Activated CD4-positive, alpha-beta memory T cell treated with anti-CD3 and anti-CD28 coated beads for 36 hours (primary cell): ENCODE data around the gene OR10J4. TPM values are rescaled to one million over a fixed set of nuclear protein-coding genes. Genes with fewer than 3 reads are reported as not detected.

ENCODE experiments used
- CTCF ChIA-PET: fragments of 350-600 bp; sonication (Branson Sonifier 250); formaldehyde crosslinking; loops from one replicate; lab custom pipeline; 2021; ENCODE audit warnings: antibody characterized with exemption, inconsistent platforms; lab: Charles Lee
- POLR2A ChIA-PET: fragments of 350-600 bp; sonication (Branson Sonifier 250); formaldehyde crosslinking; loops from one replicate; lab custom pipeline; 2021; ENCODE audit warnings: antibody characterized with exemption; lab: Charles Lee
- DNase-seq: peaks from one replicate; pipeline ENCODE4 v3.0.0-alpha.2; 2020
- H3K27ac Mint-ChIP-seq: one replicate; pipeline ENCODE4 v1.8.0; 2021; ENCODE audit warnings: mixed read lengths
- H3K27me3 Mint-ChIP-seq: one replicate; pipeline ENCODE4 v1.8.0; 2021; ENCODE audit warnings: mixed read lengths
- H3K36me3 Mint-ChIP-seq: one replicate; pipeline ENCODE4 v1.8.0; 2021; ENCODE audit warnings: mixed read lengths
- H3K4me1 Mint-ChIP-seq: one replicate; pipeline ENCODE4 v1.8.0; 2021; ENCODE audit warnings: low read depth, mixed read lengths
- H3K4me3 Mint-ChIP-seq: one replicate; pipeline ENCODE4 v1.8.0; 2021; ENCODE audit warnings: mild to moderate bottlenecking, mixed read lengths
- H3K9me3 Mint-ChIP-seq: one replicate; pipeline ENCODE4 v1.8.0; 2021; ENCODE audit warnings: mixed read lengths
- intact Hi-C: fragments of 100-400 bp; cut with micrococcal nuclease; formaldehyde crosslinking; loops from one replicate; pipeline ENCODE4 v1.15.1; 2023
- total RNA-seq, 2 experiments: library from RNA; stranded (reverse); gene quantifications; one replicate each; pipeline ENCODE4 v1.2.3, GENCODE V29; 2021

Gene OR10J4
- not detected for total RNA-seq

DNA sequence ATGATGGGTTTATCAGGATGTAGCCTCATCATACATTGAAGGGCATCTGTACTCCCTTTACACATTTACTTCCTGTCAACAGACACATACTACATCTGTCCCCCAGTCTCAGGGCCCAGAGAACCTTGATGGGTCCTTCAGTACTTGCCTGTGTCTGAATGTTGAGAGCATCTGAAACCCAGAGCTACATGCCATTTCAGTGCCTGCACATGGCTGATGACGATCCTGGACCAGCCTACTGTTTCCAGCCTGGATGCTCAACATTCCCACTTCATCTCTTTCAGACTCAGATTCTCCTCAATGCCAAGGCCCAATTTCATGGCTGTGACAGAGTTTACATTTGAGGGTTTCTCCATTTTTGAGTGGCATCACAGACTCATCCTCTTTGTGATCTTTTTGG, at the start of gene OR10J4:
OR10J4 (plus strand) TSS at position 301 of the 400 bp plus-strand sequence.
- no peak within 1 kb of the TSS for H3K4me3 Mint-ChIP-seq
- H3K36me3 Mint-ChIP-seq = no peaks in the 10 kb centered on the region
- H3K27me3 Mint-ChIP-seq = peaks cover 2% of the 10 kb centered on the region
- no peaks in the 10 kb centered on the region for H3K4me1 Mint-ChIP-seq
- no peaks in the 10 kb centered on the region for H3K9me3 Mint-ChIP-seq
- intact Hi-C loops = no loop called here
- no peak within 1 kb of the TSS for H3K27ac Mint-ChIP-seq
- POLR2A ChIA-PET = no interaction called here
- DNase-seq = no peak
- CTCF ChIA-PET = no interaction called here

DNA sequence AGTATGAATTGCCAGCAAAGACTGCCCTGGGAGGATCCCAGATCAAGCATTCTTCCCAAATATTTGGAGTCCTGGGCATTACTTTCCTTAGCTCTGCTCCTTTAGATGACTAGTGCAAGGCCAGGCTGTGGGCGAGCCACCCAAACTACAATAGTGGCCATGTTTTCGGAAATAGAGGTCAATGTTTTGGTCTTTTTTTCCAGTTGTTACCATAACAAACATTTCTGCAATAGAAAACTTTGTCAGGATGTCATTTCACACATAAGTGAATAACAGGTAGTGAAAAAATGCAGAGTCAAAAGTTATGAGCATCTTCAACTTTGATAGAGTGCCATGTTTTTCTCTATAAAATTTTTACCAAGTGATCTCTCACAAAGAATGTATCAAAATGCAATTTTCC, 25.2 kb upstream of the OR10J4 start:
- no peaks in the 10 kb centered on the region for H3K4me1 Mint-ChIP-seq
- no peak overlapping the region for H3K4me3 Mint-ChIP-seq
- ChIA-PET CTCF (no interaction called here), POLR2A (no interaction called here)
- H3K27me3 Mint-ChIP-seq = no peaks in the 10 kb centered on the region
- DNase-seq = no peak
- no peaks in the 10 kb centered on the region for H3K36me3 Mint-ChIP-seq
- H3K27ac Mint-ChIP-seq = no peak overlapping the region
- H3K9me3 Mint-ChIP-seq = no peaks in the 10 kb centered on the region
- intact Hi-C loops = no loop called here

DNA sequence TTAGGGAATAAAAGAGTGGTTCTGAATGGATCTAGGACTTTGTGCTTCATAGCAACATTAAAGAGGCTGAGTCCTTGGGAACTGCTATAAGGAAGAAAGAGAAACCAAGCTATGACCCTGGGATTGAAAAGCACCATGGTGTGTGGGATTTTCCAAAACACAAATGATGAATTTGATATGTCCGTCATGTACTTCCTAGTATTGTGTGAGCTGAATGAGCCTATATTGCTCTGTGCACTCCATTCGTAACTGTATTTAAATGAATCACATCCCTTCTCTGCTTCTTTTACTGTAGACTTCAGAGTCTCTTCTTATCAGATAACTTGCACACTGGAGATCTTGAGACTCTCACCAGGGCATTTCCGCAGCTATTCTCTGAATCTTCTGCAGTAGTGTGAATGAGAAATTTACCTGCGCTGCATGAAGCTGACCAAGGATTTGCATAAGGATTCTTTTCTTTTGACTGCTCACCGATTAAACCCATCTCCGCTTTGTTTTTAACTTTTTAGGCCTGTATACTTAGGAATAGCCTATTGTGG, 23.1 kb upstream of the OR10J4 start:
- peaks cover 2% of the 10 kb centered on the region for H3K9me3 Mint-ChIP-seq

DNA sequence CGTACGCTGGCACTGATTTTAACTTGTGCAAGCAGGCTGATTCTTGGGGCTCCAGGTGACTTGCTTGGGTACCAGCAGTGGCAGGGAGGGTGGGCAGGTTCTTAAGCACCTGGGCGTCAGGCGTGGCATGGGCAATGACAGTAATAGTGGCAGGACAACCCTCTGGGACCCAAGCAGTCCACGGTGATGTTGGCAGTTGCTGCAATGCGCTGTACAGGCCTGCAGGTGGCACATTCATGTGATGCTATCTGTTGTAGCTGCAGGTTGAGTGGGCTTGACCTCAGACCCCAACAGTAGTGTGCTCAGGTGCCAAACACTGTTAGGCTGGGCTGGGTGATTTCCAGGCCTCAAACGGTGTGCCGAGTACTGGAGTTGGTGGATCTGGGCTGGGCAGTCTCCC, 10.2 kb upstream of the OR10J4 start:
- ChIA-PET POLR2A (no interaction called here), CTCF (no interaction called here)
- intact Hi-C loops = no loop called here
- peaks cover 3% of the 10 kb centered on the region for H3K36me3 Mint-ChIP-seq
- H3K4me1 Mint-ChIP-seq = no peaks in the 10 kb centered on the region
- H3K27ac Mint-ChIP-seq = no peak overlapping the region
- H3K27me3 Mint-ChIP-seq = peaks cover 5% of the 10 kb centered on the region
- H3K9me3 Mint-ChIP-seq = peaks cover 24% of the 10 kb centered on the region
- no peak for DNase-seq
- no peak overlapping the region for H3K4me3 Mint-ChIP-seq

More for the DNA sequence above, 23.1 kb upstream of the OR10J4 start:
- Mint-ChIP-seq H3K36me3 (no peaks in the 10 kb centered on the region), H3K4me3 (no peak overlapping the region), H3K4me1 (no peaks in the 10 kb centered on the region), H3K27ac (no peak overlapping the region), H3K27me3 (no peaks in the 10 kb centered on the region)
- ChIA-PET POLR2A (no interaction called here), CTCF (no interaction called here)
- intact Hi-C loops = no loop called here
- no peak for DNase-seq

DNA sequence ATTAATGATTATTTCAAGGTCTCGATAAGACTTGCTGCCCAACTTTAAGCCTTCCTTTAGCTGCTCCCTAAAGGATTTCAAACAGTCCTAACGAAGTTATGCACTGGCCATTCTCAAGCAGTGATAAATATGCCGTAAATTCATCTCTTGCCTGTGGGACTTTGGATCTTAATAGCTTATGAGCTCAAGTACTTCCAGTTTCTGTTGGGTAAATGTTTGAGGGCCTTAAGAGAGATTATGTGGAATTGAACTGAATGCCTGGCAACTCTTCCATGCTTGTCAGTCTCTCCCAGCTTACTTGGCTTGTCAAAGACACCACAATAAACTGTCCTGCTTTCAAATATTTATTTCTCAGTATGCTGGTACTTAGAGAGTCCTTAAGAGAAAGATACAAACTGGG, 3.5 kb upstream of the OR10J4 start:
- no peak overlapping the region for H3K27ac Mint-ChIP-seq
- intact Hi-C loops = no loop called here

DNA sequence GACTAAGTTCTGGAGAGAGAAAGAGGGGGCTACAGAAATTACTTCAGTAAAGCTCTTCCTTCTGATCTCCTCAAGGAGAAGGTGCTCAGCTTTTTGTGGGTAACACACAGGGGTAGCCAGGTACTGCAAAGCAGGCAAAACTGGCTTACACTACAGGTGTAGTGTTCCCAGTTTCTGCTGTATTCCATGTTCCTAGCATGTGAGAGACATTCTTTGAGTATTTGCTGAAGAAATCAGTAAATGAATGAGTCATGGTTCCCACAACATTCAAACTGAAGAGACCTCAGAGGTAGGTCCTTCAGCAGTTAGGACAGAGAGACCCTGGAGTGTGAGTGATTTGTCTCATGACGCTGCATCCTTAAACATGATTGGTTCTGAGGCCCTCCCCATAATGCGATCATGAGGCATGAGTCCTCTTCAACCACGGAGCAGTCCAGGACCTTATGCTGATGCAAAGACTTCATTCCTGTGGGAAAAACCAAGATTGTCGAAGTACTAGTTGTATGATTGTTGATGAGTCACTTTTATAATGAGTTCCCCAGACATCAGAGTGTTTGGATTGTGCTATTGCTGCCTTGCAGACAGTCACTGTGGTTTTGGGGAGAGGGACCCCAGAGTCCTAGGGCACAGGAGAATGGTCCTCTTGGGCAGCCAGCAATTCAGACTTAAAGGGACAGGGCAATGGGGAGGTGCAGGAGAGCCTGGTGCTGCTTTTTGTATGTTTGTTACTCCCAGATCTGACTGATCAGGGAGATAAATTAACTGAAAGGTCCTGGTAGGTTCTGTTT, 2.7 kb upstream of the OR10J4 start:
- H3K4me3 Mint-ChIP-seq = no peak overlapping the region
- ChIA-PET CTCF (no interaction called here), POLR2A (no interaction called here)
- no peaks in the 10 kb centered on the region for H3K4me1 Mint-ChIP-seq
- H3K36me3 Mint-ChIP-seq = no peaks in the 10 kb centered on the region
- no peaks in the 10 kb centered on the region for H3K9me3 Mint-ChIP-seq
- no peak overlapping the region for H3K27ac Mint-ChIP-seq
- DNase-seq = no peak
- H3K27me3 Mint-ChIP-seq = peaks cover 2% of the 10 kb centered on the region
- intact Hi-C loops = no loop called here

More for the DNA sequence above, 3.5 kb upstream of the OR10J4 start:
- peaks cover 2% of the 10 kb centered on the region for H3K27me3 Mint-ChIP-seq
- H3K9me3 Mint-ChIP-seq = no peaks in the 10 kb centered on the region
- no peak overlapping the region for H3K4me3 Mint-ChIP-seq
- H3K4me1 Mint-ChIP-seq = no peaks in the 10 kb centered on the region
- no peaks in the 10 kb centered on the region for H3K36me3 Mint-ChIP-seq
- no peak for DNase-seq
- POLR2A ChIA-PET = no interaction called here
- CTCF ChIA-PET = interaction anchor here (0.6 kb wide), 1 partner anchor 134 kb away, joined by 4 read pairs; no protein-coding TSS in a partner anchor

DNA sequence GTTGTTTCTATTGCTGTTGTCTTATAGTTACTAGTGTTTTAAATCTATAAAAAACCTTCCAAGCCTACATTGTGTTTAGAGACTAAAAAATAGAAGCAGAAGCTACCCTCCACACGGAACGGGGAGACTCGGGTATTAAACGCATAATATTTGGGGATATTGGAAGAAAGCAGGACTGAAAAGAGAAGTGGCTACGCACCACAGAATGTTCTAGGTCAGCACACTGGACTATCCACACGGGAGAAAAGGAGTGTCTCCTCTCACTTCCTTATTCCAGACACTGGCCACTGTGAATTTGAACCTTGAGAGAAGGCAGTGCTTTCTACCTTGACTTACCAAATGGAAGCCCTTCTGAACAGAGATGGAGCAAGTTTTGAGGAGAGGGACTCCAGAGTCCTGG, 1.0 kb upstream of the OR10J4 start:
- no peaks in the 10 kb centered on the region for H3K36me3 Mint-ChIP-seq
- H3K27me3 Mint-ChIP-seq = peaks cover 2% of the 10 kb centered on the region
- no peak overlapping the region for H3K4me3 Mint-ChIP-seq
- H3K4me1 Mint-ChIP-seq = no peaks in the 10 kb centered on the region
- H3K9me3 Mint-ChIP-seq = no peaks in the 10 kb centered on the region
- intact Hi-C loops = no loop called here
- DNase-seq = no peak
- ChIA-PET POLR2A (no interaction called here), CTCF (no interaction called here)
- H3K27ac Mint-ChIP-seq = no peak overlapping the region

DNA sequence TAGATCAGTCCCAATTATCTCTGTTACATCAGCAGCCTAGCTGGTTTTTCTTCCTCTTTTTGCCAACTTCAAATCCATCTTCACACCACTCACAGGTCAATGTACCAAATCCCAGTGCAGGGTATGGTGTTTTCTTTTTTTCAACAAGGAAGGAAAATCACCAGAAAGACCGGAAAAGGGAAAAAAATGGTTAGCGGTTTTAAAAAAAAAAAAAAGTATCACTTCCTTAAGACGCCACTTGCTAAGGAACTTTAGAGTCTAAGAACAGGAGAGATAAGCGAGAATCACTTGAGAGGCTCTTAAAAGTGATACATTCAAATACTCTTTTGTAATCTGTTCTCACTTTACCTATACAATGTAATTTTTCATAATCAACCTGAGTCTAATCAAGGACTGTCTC, 4.5 kb downstream of the OR10J4 start:
- no peaks in the 10 kb centered on the region for H3K9me3 Mint-ChIP-seq
- no peaks in the 10 kb centered on the region for H3K36me3 Mint-ChIP-seq
- no peak overlapping the region for H3K27ac Mint-ChIP-seq
- CTCF ChIA-PET = no interaction called here
- POLR2A ChIA-PET = no interaction called here
- peaks cover 6% of the 10 kb centered on the region for H3K27me3 Mint-ChIP-seq
- intact Hi-C loops = no loop called here
- no peaks in the 10 kb centered on the region for H3K4me1 Mint-ChIP-seq
- no peak overlapping the region for H3K4me3 Mint-ChIP-seq
- no peak for DNase-seq

DNA sequence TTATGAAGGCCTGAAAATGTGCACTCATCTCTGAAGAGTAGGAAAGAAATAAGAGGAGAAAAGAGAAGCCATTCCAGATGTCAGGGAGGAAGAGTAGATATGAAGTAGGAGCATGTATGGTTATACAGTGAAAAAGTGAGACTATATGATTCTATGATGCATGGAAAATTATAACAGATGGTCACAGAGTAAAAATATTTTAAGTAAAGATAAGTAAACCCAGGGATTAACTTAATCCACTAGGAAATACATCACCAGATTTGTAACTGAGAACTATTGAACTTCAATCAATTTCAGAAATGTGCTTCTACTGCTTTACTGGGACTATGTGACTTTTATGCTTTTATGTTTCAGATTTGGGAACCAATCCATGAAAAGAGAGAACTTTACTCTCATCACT, 7.4 kb downstream of the OR10J4 start, which contains the start of gene OR10J1:
OR10J1 (plus strand) TSS at position 301 of the 400 bp plus-strand sequence; CDS start at position 371, 70 bp downstream.
- H3K4me3 Mint-ChIP-seq = no peak within 1 kb of the TSS
- POLR2A ChIA-PET = no interaction called here

DNA sequence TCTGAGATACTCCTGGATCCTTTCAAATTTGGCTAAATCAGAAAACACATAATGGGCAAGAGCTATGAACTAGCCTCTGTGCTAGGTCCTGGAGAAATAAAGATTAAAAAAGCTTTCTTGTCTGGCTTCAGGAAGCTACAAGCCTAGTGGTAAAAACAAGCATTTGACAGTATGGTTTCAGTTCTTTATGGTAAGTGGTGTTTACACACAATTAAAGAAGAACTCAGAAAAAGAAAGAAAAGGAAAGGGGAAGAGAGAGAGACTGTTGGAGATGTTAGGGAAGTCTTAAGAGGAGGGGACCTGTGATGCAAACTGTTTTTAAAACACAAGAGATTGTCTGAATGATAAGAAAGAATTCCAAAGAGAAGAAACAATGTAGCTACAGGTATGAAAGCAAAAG, 9.4 kb downstream of the OR10J4 start:
- ChIA-PET POLR2A (no interaction called here), CTCF (no interaction called here)
- H3K36me3 Mint-ChIP-seq = no peaks in the 10 kb centered on the region
- H3K9me3 Mint-ChIP-seq = no peaks in the 10 kb centered on the region
- intact Hi-C loops = no loop called here
- no peak overlapping the region for H3K4me3 Mint-ChIP-seq
- peaks cover 18% of the 10 kb centered on the region for H3K27me3 Mint-ChIP-seq
- no peak overlapping the region for H3K27ac Mint-ChIP-seq
- H3K4me1 Mint-ChIP-seq = no peaks in the 10 kb centered on the region
- no peak for DNase-seq

More for the DNA sequence above, 7.4 kb downstream of the OR10J4 start, which contains the start of gene OR10J1:
- intact Hi-C loops = no loop called here
- H3K27ac Mint-ChIP-seq = no peak within 1 kb of the TSS
- peaks cover 21% of the 10 kb centered on the region for H3K27me3 Mint-ChIP-seq
- CTCF ChIA-PET = no interaction called here
- no peaks in the 10 kb centered on the region for H3K36me3 Mint-ChIP-seq
- DNase-seq = no peak
- no peaks in the 10 kb centered on the region for H3K4me1 Mint-ChIP-seq
- H3K9me3 Mint-ChIP-seq = no peaks in the 10 kb centered on the region

DNA sequence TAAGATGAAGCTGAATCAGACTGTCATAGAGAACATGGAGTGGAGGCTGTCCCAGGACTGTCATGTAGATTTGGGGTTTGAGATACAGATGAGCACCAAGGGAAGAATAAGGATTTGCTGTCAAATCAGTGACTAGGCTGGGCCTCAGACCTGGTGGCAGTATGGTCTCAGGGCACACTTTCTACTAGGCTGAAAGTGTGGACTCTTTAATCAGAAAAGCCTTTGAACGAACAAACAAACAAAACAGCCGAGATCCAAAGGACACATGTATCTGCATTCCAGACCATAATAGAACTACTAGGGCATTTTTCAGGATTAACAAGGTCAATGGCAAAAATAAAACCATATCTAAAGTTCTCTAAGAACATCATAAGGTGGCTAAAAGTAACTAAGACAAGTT, 10.4 kb downstream of the OR10J4 start:
- Mint-ChIP-seq H3K4me1 (no peaks in the 10 kb centered on the region), H3K36me3 (no peaks in the 10 kb centered on the region), H3K9me3 (no peaks in the 10 kb centered on the region), H3K4me3 (no peak overlapping the region), H3K27me3 (peaks cover 18% of the 10 kb centered on the region), H3K27ac (no peak overlapping the region)
- intact Hi-C loops = no loop called here
- DNase-seq = no peak
- ChIA-PET CTCF (interaction anchor here (1.0 kb wide), 1 partner anchor 8 kb away, joined by 3 read pairs; no protein-coding TSS in a partner anchor), POLR2A (no interaction called here)

DNA sequence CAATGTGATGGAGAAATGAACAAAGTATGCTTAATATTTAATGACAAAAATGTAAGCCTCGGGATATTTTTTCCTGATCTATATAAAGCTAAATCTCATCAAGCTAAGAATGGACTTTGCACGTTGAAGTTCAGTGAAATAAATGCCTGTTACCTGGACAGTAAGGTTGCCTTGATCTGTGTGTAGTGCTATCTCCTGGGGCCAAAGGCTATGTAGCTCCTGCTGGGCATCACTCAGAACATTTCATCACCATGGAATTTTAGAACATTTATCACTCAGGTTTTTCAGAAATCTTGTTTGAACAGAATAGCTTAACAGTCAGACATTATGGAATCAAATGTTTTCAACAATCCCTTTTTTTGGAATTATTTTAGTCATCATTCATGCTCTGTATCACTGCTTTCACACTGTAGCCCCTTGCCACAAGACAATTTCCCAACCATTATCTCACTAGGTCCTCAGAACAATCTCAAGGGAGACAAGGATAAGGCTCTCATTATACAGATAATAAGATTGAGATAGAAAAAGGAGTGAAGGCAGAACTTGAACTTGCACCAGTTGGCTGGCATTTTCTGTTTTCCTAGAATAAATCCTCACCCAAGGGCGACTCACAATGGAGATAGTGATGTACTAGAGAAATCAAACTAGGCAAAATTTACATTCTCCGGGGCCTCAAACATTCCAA, 11.2 kb downstream of the OR10J4 start:
- CTCF ChIA-PET = no interaction called here
- no peak overlapping the region for H3K4me3 Mint-ChIP-seq
- H3K36me3 Mint-ChIP-seq = no peaks in the 10 kb centered on the region
- H3K27ac Mint-ChIP-seq = no peak overlapping the region
- H3K4me1 Mint-ChIP-seq = no peaks in the 10 kb centered on the region
- POLR2A ChIA-PET = no interaction called here
- peaks cover 18% of the 10 kb centered on the region for H3K27me3 Mint-ChIP-seq
- H3K9me3 Mint-ChIP-seq = peaks cover 4% of the 10 kb centered on the region
- intact Hi-C loops = no loop called here
- DNase-seq = no peak
